Measurements from ENCODE around the gene CHMP1A.

The CHMP1A gene

GRCh38 chr16:89600956-89601355, 56.6 kb downstream of the CHMP1A start:
- no peaks in the 10 kb centered on the region for H3K36me3 ChIP-seq (ENCODE audit: control insufficient read depth, insufficient read depth, low read length)
- no peaks in the 10 kb centered on the region for H3K27me3 ChIP-seq (replicated peaks; ENCODE audit: control insufficient read depth, insufficient read depth, low read length)
- no peak for TF ChIP-seq CTCF (IDR thresholded peaks at IDR 0.05; ENCODE audit: insufficient read depth, low read length, poor library complexity, severe bottlenecking)

GRCh38 chr16:89600427-89600826, 57.1 kb downstream of the CHMP1A start:
- H3K36me3 ChIP-seq (ENCODE audit: control insufficient read depth, insufficient read depth, low read length), result no peaks in the 10 kb centered on the region
- DNase-seq (ENCODE audit: extremely low read depth, insufficient read length), result no peak
- TF ChIP-seq CTCF (IDR thresholded peaks at IDR 0.05; ENCODE audit: insufficient read depth, low read length, poor library complexity, severe bottlenecking), result no peak
- no peaks in the 10 kb centered on the region for H3K27me3 ChIP-seq (replicated peaks; ENCODE audit: control insufficient read depth, insufficient read depth, low read length)
- no peak overlapping the region for H3K4me3 ChIP-seq (replicated peaks; ENCODE audit: low read depth, low read length)

More at GRCh38 chr16:89600956-89601355, 56.6 kb downstream of the CHMP1A start:
- DNase-seq (ENCODE audit: extremely low read depth, insufficient read length), result no peak
- H3K4me3 ChIP-seq (replicated peaks; ENCODE audit: low read depth, low read length), result no peak overlapping the region

GRCh38 chr16:89599902-89600301, 57.6 kb downstream of the CHMP1A start:
- Histone ChIP-seq H3K4me3 (replicated peaks; ENCODE audit: low read depth, low read length) (no peak overlapping the region), H3K27me3 (replicated peaks; ENCODE audit: control insufficient read depth, insufficient read depth, low read length) (no peaks in the 10 kb centered on the region), H3K36me3 (ENCODE audit: control insufficient read depth, insufficient read depth, low read length) (no peaks in the 10 kb centered on the region)
- DNase-seq (ENCODE audit: extremely low read depth, insufficient read length), result no peak
- TF ChIP-seq CTCF (IDR thresholded peaks at IDR 0.05; ENCODE audit: insufficient read depth, low read length, poor library complexity, severe bottlenecking), result no peak

GRCh38 chr16:89599451-89599858, 58.1 kb downstream of the CHMP1A start:
- TF ChIP-seq CTCF (IDR thresholded peaks at IDR 0.05; ENCODE audit: insufficient read depth, low read length, poor library complexity, severe bottlenecking), result peak; percentile 47
- no peak for DNase-seq (ENCODE audit: extremely low read depth, insufficient read length)
- H3K27me3 ChIP-seq (replicated peaks; ENCODE audit: control insufficient read depth, insufficient read depth, low read length), result no peaks in the 10 kb centered on the region
- no peaks in the 10 kb centered on the region for H3K36me3 ChIP-seq (ENCODE audit: control insufficient read depth, insufficient read depth, low read length)
- no peak overlapping the region for H3K4me3 ChIP-seq (replicated peaks; ENCODE audit: low read depth, low read length)

- Histone ChIP-seq H3K27me3 (replicated peaks; ENCODE audit: control insufficient read depth, insufficient read depth, low read length) (no peaks in the 10 kb centered on the region), H3K36me3 (ENCODE audit: control insufficient read depth, insufficient read depth, low read length) (no peaks in the 10 kb centered on the region), H3K4me3 (replicated peaks; ENCODE audit: low read depth, low read length) (no peak overlapping the region)
- no peak for DNase-seq (ENCODE audit: extremely low read depth, insufficient read length)
- no peak for TF ChIP-seq CTCF (IDR thresholded peaks at IDR 0.05; ENCODE audit: insufficient read depth, low read length, poor library complexity, severe bottlenecking)
Observed at GRCh38 chr16:89598199-89598598, 59.3 kb downstream of the CHMP1A start.

- no peak for TF ChIP-seq CTCF (IDR thresholded peaks at IDR 0.05; ENCODE audit: insufficient read depth, low read length, poor library complexity, severe bottlenecking)
- DNase-seq (ENCODE audit: extremely low read depth, insufficient read length), result no peak
- Histone ChIP-seq H3K36me3 (ENCODE audit: control insufficient read depth, insufficient read depth, low read length) (no peaks in the 10 kb centered on the region), H3K4me3 (replicated peaks; ENCODE audit: low read depth, low read length) (no peak overlapping the region), H3K27me3 (replicated peaks; ENCODE audit: control insufficient read depth, insufficient read depth, low read length) (no peaks in the 10 kb centered on the region)
Observed at GRCh38 chr16:89596957-89597649, 60.4 kb downstream of the CHMP1A start.

Data from GM06990 (cell line).